Endometrium (tissue), 2 donors: ENCODE results near the gene MSL3B.

Experiments
- FAIRE-seq: peaks from 2 replicates; lab custom pipeline; 2012; peaks lifted over from hg19 to GRCh38; lab: Jason Lieb, UNC
- donor health status: control.
- donor health status: control.

The MSL3B gene

GRCh38 chr2:233852056-233852455, 16.1 kb downstream of the MSL3B start:
- FAIRE-seq: no peak

- no peak for FAIRE-seq
Measured at GRCh38 chr2:233851169-233851568, 17.0 kb downstream of the MSL3B start.

- FAIRE-seq: no peak
Measured at GRCh38 chr2:233850745-233851144, 17.4 kb downstream of the MSL3B start.

- FAIRE-seq: no peak
Measured at GRCh38 chr2:233849607-233850271, 18.4 kb downstream of the MSL3B start.

- FAIRE-seq: no peak
Measured at GRCh38 chr2:233848276-233848675, 19.9 kb downstream of the MSL3B start.

- FAIRE-seq: no peak
Measured at GRCh38 chr2:233847248-233847898, 20.8 kb downstream of the MSL3B start.

GRCh38 chr2:233846387-233847247, 21.6 kb downstream of the MSL3B start:
- FAIRE-seq: no peak

- no peak for FAIRE-seq
Measured at GRCh38 chr2:233845301-233846060, 22.7 kb downstream of the MSL3B start.

- no peak for FAIRE-seq
Measured at GRCh38 chr2:233844836-233845235, 23.4 kb downstream of the MSL3B start.

- FAIRE-seq: no peak
Measured at GRCh38 chr2:233844064-233844807, 23.9 kb downstream of the MSL3B start.

GRCh38 chr2:233841183-233841582, 27.0 kb downstream of the MSL3B start:
- FAIRE-seq: no peak

GRCh38 chr2:233840520-233840919, 27.7 kb downstream of the MSL3B start:
- no peak for FAIRE-seq

- FAIRE-seq: no peak
Measured at GRCh38 chr2:233839447-233839820, 28.8 kb downstream of the MSL3B start.

- no peak for FAIRE-seq
Measured at GRCh38 chr2:233838726-233839446, 29.3 kb downstream of the MSL3B start.

GRCh38 chr2:233838251-233838650, 29.9 kb downstream of the MSL3B start:
- no peak for FAIRE-seq

GRCh38 chr2:233837694-233838229, 30.4 kb downstream of the MSL3B start:
- FAIRE-seq: no peak

GRCh38 chr2:233836359-233836758, 31.8 kb downstream of the MSL3B start:
- no peak for FAIRE-seq

GRCh38 chr2:233835230-233836186, 32.7 kb downstream of the MSL3B start:
- FAIRE-seq: no peak

- FAIRE-seq: no peak
Measured at GRCh38 chr2:233833345-233833744, 34.8 kb downstream of the MSL3B start.
